GM11168 (cell line): ENCODE results near the gene KLF4.

Experiments used
- in situ Hi-C: fragments of 300-500 bp; cut with MboI; formaldehyde crosslinking; loops from one replicate; pipeline ENCODE4 v1.12.0; 2022; ENCODE audit warnings: low sequenced_read_pairs; ENCODE audit not compliant: unreplicated experiment

KLF4 gene

DNA sequence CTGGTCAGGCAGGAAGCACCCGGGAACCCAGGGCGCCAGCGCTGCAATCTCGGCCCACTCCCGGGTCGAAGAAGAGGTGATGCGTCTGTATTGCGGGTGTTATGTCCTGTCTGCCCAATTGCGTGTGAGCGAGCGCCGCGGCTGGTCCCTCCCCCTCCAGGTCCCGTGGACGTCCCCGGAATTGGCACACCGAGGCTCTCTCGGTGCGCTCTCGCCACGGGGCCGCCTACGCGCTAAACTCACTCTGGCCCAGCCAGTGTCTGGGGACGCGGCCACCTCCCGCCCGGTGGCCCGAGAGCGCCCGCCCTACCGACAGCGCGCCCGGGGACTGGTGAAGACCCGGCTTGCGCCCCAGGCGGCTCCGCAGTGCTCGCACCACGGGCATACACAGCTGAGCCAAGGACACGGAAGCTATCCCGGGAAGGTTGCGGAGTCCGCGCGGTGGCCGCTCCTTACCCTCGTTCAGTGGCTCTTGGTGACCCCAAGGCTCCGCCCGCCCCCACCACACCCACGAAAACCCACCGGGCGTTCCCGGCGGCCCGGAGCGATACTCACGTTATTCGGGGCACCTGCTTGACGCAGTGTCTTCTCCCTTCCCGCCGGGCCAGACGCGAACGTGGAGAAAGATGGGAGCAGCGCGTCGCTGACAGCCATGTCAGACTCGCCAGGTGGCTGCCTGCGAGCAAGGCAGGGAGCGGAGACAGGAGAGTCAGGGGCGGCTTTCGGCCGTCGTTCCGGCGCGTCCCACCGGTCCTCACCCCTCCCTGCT is 1.0 kb downstream of the KLF4 start:
- in situ Hi-C loops, result no loop called here

DNA sequence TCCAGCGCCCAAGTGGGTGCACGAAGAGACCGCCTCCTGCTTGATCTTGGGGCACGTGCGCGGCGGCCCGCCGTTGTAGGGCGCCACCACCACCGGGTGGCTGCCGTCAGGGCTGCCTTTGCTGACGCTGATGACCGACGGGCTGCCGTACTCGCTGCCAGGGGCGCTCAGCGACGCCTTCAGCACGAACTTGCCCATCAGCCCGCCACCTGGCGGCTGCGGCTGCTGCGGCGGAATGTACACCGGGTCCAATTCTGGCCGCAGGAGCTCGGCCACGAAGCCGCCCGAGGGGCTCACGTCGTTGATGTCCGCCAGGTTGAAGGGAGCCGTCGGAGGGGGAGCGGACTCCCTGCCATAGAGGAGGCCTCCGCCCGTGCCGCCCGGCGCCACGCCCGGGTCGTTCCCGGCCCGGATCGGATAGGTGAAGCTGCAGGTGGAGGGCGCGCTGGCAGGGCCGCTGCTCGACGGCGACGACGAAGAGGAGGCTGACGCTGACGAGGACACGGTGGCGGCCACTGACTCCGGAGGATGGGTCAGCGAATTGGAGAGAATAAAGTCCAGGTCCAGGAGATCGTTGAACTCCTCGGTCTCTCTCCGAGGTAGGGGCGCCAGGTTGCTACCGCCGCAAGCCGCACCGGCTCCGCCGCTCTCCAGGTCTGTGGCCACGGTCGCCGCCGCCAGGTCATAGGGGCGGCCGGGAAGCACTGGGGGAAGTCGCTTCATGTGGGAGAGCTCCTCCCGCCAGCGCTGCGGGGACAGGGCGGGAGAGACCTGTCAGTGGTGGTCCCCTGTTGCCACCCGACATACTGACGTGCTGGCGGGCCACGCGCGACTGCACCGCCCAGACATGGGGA is 1.8 kb downstream of the KLF4 start:
- in situ Hi-C loops, result no loop called here

DNA sequence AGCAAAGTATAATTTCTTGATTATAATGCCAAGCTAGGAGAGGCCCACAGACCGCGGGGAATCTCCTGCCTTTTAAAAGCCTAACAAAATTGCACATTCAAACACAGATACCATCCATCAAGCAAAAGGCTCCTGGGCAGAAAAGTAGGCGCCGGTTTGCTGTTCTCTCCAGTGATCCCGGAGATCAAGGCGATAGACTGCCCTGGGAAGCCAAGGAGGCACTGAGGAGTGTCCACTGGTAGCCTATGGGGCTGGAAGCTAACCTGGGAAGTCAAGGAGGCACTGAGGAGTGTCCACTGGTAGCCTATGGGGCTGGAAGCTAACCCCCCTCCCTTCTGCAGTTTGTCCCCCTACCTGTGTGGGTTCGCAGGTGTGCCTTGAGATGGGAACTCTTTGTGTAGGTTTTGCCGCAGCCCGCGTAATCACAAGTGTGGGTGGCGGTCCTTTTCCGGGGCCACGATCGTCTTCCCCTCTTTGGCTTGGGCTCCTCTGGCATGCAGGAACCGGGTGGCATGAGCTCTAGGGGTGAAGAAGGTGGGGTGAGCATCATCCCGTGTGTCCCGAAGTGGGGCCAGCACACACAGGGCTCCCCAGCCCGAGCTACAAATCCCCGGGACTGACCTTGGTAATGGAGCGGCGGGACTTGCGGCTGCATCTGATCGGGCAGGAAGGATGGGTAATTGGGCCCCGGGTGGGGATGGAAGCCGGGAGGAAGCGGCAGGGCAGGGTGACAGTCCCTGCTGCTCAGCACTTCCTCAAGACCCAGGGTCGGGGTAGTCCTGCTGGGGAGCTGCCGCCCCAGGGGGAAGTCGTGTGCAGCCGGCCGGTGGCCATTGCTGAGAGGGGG is 2.7 kb downstream of the KLF4 start:
- in situ Hi-C loops, result no loop called here

DNA sequence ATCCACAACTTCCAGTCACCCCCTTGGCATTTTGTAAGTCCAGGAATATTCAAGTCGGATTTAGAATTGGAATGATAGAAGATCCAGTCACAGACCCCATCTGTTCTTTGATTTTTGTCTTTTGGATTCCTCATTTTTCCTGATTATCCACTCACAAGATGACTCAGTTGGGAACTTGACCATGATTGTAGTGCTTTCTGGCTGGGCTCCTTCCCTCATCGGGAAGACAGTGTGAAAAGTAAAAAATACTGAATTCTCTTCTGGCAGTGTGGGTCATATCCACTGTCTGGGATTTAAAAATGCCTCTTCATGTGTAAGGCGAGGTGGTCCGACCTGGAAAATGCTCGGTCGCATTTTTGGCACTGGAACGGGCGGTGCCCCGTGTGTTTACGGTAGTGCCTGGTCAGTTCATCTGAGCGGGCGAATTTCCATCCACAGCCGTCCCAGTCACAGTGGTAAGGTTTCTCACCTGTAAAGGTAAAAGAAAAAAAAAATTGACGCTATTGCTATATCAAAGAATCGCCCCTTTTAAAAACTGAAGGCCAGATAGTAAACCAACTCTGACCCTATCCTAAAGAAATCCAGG is 4.0 kb downstream of the KLF4 start:
- in situ Hi-C loops, result no loop called here

DNA sequence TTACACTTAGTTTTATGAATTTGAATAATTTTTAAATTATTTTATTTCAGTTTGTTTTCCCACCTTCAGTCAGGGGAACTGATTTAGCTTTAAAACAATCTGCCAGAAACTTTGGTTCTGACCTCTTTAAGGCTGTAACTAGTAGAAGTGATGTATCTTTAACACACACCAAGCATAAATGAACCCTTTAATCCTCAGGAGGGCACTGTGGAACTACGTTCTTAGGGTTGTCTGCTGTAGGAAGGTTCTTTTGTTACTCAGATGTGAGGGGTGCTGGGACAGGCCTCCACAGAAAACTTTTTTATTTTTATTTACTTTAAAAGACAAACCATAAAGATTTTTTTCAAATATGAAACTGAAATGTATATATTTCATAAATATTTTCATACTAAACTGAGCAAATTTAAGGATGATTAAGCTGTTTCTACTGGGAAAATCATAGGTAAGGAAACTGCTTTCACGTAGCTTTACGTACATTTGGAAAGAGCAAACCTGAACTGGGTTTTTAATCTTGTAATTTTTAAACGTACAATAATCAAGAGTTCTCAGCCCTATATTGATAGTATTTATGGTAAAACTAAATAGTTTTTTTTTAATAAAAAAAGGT is 5.3 kb downstream of the KLF4 start:
- in situ Hi-C loops, result no loop called here

DNA sequence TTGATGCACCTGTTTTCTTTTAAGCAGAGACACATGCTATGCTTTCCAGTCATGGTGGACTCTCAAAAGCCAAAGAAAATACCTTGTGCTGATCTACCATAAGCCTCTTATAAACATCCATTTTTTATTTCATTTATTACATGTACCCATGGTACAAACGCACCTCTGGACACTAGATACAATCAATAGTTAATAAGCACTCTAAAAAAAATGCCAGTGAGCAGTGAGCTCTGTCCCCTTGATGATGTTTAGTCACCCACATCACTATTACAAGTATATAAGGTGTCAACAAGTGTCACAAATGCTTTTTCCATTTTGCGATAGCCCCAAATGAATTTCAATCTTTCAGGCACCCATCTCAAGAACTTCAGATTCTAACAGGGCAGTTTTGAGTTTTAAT is 5.9 kb downstream of the KLF4 start:
- in situ Hi-C loops, result no loop called here

DNA sequence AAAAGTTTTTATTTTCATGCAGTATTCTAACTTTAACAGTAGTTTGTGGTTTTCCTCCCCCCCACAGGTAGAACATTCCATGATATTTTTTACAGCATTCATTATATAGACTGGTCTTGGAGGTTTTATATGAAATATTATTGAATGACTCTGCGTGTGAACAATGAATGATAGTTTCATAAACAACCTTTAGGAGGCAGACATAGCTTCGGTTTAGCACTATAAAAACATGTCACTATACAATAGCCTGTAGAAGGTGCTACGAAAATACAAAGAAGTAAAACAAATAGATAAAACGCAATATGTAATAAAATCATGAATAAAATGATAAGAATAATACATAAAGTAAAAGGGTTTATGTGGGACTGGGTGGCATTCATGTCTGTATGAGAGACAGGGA is 8.5 kb downstream of the KLF4 start:
- in situ Hi-C loops, result no loop called here

DNA sequence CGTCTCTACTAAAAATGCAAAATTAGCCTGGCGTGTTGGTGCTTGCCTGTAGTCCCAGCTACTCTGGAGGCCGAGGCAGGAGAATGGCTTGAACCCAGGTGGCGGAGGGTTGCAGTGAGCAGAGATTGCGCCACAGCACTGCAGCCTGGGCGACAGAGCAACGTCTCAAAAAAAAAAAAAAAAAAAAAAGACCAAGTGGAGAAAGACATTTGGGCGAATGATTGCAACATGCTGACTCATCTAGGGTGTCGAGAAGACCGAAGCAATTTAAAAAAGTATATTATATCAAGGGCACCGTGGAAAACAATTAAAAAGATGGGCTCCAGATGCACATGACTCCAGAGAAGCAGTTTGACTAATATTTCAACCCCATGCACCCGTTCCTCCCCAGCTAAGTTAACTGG is 9.2 kb downstream of the KLF4 start:
- in situ Hi-C loops, result no loop called here

DNA sequence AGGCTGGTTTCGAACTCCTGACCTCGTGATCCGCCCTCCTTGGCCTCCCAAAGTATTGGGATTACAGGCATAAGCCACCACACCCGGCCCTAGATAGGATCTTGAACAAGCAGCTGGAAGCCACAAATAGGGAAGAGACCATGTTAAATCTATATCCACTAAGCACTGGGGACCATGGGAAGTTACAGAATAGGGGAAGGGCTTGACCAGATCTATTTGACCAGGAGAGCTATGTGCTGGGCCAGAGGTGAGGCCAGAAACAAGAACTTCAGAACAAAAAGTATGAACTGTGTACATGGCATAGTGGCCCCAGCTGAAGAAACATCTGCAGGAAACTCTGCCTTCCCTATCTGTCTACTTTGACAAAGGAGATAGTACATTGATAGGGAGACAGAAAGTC is 10.8 kb downstream of the KLF4 start:
- in situ Hi-C loops, result no loop called here

DNA sequence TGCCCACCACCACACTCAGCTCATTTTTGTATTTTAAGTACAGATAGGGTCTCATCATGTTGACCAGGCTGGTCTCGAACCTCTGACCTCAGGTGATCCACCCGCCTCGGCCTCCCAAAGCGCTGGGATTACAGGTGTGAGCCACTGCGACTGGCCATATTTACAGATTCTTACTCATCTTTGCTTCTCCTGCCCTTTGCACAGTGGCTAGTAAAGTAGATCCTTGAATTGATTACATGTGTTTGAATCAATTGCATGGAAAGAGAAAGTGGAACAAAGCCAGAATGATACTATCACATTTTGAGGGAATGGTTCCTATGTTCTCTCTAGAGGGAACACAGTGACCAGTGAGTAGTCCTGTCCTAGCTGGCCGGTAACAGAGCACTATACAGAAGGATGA is 15.4 kb downstream of the KLF4 start:
- in situ Hi-C loops, result loop anchor here (25.0 kb wide), 2 partner anchors 1088 to 1288 kb away; no protein-coding TSS in a partner anchor

DNA sequence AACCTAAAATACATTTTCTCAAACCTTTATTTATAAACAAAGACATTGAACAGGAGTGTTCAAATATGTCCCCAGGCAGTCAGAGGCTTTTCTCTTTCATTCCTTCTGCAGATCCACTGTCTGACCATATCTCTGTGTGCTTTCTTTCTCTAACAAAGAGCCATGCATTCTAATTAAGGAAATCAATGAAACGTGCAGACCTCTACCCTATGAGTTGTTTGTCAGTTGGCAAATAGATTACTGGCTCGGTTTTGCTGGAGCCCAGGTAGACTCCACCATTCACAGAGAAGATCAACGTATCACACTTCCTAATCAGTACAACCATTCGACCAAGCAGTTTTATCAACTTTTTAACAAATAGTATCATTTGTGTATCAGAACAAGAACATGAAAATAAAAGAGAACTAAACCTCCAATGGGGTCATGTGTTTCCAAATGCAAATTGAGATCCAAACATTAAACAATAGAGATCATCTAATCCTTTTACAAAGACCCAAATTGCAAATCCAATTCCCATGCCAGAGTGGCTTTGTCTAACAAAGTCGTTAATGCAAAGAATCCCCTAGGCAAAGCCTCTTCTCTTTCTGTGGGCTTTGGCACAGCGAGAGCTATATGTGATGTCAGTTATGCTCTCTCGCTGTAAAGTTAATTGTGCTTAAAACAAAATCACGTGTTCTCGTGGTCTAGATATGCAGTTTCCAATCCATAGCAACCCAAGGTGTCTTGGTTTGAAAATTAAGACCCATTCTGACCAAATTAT is 16.8 kb downstream of the KLF4 start:
- in situ Hi-C loops, result loop anchor here (25.0 kb wide), 2 partner anchors 1090 to 1290 kb away; no protein-coding TSS in a partner anchor

DNA sequence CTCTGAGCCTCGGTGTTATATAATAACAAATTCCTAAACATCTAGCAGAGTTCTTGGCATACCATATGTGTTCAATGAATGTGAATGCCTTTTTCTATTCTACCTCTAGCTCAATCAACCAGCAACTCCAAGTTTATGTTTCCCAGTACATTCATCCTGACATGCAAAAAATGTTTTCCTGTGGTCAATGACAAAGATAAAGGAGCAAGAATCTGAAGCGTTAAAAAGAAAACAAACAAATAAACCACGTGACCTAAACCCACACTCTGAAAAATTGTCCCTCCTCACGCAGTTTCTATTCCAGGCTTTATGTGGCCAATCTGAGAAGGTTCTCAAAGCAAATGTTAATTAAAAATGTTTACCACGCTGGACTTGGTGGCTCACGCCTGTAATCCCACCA is 18.0 kb downstream of the KLF4 start:
- in situ Hi-C loops, result loop anchor here (25.0 kb wide), 2 partner anchors 1091 to 1291 kb away; no protein-coding TSS in a partner anchor

DNA sequence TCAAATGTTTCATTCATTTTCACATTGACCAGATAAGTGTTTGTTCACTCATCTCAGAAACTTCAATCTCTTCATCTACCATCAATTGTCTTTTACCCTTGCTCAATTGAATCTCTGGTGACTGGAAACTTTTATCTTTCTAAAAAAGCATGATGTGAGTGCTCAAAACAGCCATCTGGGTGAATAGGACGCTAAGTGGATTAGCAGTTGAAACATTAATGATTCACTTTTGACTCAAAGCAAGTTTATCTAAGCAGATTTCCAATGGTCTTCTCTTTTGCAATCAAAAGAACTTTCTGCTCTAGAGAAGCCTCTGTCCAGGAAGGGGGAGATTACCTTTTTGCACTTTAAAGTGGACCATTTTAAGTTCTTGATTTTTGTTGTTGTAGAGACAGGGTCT is 22.2 kb downstream of the KLF4 start:
- in situ Hi-C loops, result loop anchor here (25.0 kb wide), 2 partner anchors 1095 to 1295 kb away; no protein-coding TSS in a partner anchor

DNA sequence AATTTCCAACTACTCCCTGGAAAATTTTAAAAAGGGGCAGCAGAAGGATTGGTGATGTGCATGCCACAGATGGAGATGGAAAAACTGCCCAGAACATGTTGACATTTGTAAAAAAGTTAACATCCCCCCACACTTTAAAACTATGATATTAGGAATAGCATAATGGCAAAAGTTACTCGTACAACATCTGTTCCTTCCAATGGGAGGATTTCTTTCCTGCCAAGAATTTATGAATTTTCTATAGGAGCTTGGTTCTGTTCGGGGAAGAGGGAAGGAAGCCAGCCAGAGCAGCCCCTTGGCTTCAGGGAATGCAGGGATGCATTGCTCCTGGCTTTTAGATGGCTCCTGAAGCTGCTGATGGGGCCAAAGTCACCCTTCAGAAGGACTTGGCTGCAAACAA is 22.7 kb downstream of the KLF4 start:
- in situ Hi-C loops, result loop anchor here (25.0 kb wide), 2 partner anchors 1095 to 1295 kb away; no protein-coding TSS in a partner anchor

DNA sequence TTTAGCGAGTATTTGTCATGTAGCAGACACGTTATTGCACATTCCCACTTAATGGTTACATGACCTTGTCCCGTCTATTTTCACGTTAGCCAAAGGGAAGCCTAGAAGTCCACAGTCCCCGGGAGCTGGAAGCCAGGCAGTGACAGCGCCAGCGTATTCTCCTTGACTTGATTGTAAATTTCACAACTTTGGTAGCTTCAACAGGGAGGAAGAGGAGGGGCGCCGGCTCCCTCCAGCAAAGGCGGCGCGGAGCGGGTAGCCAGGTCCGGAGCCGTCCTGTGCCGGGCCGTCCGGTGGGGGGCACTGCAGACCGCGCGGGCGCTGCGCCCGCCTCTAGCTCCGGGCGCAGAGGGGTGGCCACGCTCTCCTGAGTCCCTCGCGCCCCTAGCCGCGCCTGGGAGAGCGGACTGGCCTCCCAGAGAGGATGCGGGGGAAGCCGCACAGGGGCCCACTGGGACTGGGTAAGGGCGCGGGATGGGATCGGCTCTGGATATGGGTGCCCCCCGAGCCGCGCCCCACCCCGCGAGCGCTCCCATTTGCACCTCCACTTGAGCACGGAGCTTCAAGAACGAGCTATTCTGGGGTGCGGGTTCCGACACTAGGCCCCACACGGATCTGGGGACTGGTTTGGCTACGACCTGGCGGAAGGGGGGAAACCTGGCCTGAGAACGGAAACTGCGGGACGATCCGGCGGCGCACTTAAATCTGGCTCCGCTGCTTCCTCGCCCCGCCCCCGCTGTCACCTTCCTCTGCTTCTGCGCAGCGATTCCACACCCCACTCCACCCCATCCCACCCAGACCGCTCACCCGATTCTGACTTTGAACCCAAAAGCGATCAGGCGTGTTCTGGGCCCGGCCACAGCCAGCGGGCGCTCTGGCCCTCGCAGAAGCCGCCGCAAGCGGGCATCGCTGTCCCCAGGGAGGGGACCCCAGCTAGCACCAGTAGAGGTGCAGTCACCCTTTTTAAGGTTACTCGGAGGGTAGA is 23.8 kb downstream of the KLF4 start:
- in situ Hi-C loops, result loop anchor here (25.0 kb wide), 2 partner anchors 1097 to 1297 kb away; no protein-coding TSS in a partner anchor

DNA sequence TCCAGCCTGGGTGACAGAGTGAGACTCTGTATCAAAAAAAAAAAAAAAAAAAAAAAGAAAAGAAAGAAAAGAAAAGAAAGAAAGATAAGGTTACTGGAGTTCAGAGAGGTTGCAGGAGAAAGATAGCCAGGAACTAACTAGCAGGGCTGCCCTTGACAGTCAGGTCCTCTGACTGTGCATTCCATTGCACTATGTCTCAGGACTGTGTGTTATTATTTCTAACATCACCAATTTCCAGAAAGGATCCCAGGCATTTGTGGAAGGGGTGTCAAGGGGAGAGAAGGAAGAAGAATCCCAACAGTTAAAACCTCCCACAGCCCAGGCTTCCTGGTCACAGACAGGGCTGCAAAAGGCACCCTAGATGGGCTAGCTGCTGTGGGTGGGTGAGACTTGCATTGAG is 25.1 kb downstream of the KLF4 start:
- in situ Hi-C loops, result loop anchor here (25.0 kb wide), 2 partner anchors 1098 to 1298 kb away; no protein-coding TSS in a partner anchor

DNA sequence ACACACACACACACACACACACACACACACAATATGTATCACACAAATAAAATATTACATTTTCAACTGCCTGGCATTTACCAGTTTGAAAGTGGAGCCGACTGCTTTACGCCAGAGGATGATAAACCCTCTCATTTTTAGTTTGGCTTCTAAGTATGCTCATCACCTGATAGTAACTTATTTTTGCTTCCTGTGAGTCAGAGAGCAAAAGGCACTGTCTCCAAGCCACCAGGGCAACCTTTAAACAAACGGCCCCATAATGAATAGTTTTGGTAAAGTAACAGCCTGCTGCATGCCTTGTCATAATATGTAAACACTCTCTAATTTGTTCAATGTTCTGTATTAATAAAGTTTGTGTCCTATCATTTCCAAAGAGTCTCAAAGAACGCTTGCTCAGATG is 26.9 kb downstream of the KLF4 start:
- in situ Hi-C loops, result loop anchor here (25.0 kb wide), 2 partner anchors 1100 to 1300 kb away; no protein-coding TSS in a partner anchor
